Endometrial microvascular endothelial cells (primary cell): Measurements from ENCODE around the gene GPR150. TPM values are rescaled to one million over a fixed set of nuclear protein-coding genes. Genes with fewer than 3 reads are reported as not detected.
"Not testable (repeated sequence)": the region's sequence is repeated elsewhere in the genome, so short reads cannot be mapped to it uniquely, and the experiment has no call there.

Source experiments
- in situ Hi-C: cut with HindIII; loops from 2 replicates; pipeline ENCODE4 v1.10.0; 2017; ENCODE audit warnings: low sequenced_read_pairs, low pct_unique_long_range_greater_than_20kb; ENCODE audit errors: inconsistent ontology term
- total RNA-seq: library from RNA; depleted of rRNA; stranded (reverse); fragments of >200 nt; gene quantifications from one replicate; pipeline ENCODE4 v1.2.3, GENCODE V29; 2015; ENCODE audit errors: inconsistent ontology term

Gene GPR150
- total RNA-seq, 1 donor from 2014 or later: 0.84 TPM

- in situ Hi-C loops: not testable (repeated sequence)
Measured at GRCh38 chr5:95646226-95646568, 26.3 kb downstream of the GPR150 start.

DNA sequence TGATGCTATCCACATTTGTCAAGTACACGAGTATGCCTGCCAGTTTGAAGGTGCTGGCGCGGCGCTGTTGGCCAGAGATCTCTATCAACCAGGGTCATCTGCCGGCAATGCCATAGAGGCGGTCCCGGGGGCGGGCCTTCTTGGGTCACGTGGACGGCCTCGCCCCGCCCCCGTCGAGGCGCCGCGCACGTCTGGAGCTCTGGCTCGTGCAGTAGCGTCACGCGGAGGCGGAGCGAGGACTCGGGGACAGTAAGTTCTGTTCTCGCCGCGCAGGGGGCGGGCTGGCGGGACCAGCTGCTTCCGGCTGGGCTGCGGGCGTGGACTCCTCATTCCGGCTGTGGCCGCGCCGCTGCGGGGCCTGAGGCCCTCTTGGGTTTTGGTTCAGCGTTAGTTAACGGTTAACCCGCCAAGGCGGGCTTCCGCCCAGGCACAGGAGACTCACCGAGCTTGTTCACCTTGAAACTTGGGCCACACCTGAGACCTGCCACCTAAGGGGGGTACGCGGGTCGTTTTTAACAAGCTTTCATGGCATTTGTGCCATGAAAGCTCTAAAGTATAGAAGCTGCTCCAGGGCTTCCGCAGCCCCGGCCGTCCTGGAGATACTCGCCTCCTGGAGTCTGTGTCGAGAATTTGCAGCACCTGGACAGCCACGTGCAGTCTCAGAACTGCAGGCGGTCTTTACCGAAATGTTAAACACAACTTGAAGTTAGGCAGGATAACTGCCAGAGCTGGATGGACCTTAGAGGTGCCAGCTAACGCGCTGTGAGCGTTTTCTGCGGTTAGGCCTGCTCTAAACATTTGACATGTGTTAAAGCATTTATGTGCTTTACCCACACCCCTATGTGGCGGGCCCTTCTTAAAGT is 26.9 kb downstream of the GPR150 start, which contains the start of gene RFESD:
TSS of gene RFESD (plus strand) at position 209 of the 863 bp plus-strand sequence. CDS start 5,495 bp downstream, outside the sequence.
- in situ Hi-C loops: no loop called here

- in situ Hi-C loops: no loop called here
Measured at GRCh38 chr5:95647886-95648860, 28.3 kb downstream of the GPR150 start.

DNA sequence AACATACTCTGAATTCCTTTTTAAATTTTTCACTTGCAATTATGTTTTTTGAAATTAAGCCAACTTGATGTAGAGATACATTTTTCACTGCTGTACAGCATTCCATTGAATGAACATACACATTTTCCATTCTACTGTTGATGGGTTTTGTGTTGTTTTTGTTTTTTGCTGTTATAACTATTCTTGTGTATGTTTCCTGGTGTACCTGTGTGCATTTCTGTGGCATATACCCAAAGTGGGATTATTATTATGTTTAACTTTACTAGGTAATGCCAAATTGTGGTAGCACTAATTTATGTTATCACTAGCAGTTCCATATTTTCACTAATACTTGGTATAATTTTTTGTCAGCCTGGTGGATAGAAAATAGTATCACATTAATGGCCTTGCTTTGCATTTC is 29.4 kb downstream of the GPR150 start:
- in situ Hi-C loops: no loop called here

DNA sequence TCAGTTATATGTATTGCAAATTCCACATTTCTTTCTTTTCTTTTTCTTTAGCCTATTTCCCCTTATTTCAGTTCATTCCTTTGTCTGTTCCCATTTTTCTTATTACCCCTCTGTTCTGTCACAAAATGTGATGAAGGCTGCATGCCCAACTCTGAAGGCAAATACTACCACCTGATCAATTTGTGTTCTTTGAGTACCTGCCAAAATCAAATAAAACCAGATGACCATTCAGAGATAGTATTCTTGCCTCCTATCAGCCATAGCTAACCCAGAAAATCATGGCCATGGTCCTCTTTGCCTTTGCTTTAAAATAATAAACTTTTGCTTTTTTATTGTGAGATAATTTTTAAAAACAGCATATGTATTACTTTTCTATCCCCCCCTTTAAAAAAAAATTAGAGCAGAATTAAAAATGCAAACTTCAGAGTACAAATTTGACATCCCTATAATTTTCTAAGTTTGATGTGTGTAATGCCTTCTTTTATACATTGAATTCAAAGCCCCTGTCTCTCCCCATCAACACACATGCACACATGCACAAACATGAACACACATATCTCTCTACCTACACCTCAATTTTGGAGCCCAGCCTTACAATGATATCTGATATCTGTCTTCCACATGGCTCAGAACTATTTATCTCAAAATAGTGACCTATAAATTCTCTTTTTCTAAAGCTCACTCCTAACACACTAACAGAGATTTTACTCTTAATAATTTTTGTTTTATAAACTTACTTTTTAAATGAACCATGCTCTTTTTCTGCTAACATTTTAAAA is 30.1 kb downstream of the GPR150 start:
- in situ Hi-C loops: loop anchor here (25.0 kb wide), 2 partner anchors 187 to 687 kb away; no protein-coding TSS in a partner anchor

DNA sequence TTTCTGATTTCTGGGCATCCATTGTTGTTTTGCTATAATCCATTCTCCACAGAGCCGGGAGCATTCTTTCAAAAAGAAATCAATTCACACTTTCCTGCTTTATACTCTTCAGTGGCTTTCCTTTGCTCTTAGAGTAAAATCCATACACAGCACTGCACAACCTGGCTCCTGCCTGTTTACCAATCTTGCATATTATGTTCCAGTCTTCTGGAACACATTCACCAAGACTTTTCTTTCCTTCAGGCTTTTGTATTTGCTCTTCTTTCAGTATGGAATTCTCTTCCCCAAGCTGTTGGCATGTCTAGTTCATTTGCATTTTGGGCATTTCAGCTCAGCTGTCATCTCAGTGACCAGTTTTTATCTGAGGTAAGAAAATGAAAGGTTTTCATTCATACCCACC is 33.0 kb downstream of the GPR150 start:
- in situ Hi-C loops: loop anchor here (25.0 kb wide), 2 partner anchors 184 to 684 kb away; no protein-coding TSS in a partner anchor

GRCh38 chr5:95654196-95654595 is 34.3 kb downstream of the GPR150 start:
- in situ Hi-C loops: loop anchor here (25.0 kb wide), 2 partner anchors 183 to 683 kb away; no protein-coding TSS in a partner anchor

DNA sequence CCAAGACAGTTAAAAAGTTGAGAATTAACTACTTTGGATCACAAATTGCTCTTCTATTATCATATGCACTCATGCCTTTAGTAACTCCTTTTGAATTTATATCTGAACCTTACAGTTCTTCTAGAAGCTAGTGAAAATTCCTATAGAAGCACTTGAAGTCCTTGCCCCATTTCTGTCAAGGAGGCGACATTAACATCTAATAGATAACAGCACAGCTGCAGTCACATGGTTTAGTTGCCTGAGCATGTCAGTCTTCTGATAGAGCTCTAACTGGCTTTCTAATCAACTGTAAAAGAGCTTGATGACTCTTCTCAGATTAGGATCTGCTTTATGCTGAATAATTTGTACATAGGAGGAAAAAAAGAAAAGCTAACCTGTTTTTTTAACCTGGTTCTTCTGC is 35.7 kb downstream of the GPR150 start:
- in situ Hi-C loops: loop anchor here (25.0 kb wide), 2 partner anchors 182 to 682 kb away; no protein-coding TSS in a partner anchor

- in situ Hi-C loops: loop anchor here (10.0 to 25.0 kb wide), 3 partner anchors 65 to 677 kb away; no protein-coding TSS in a partner anchor
Measured at GRCh38 chr5:95660060-95660459, 40.2 kb downstream of the GPR150 start.

- in situ Hi-C loops: loop anchor here (10.0 to 25.0 kb wide), 3 partner anchors 62 to 674 kb away; no protein-coding TSS in a partner anchor
Measured at GRCh38 chr5:95662946-95663345, 43.1 kb downstream of the GPR150 start.

DNA sequence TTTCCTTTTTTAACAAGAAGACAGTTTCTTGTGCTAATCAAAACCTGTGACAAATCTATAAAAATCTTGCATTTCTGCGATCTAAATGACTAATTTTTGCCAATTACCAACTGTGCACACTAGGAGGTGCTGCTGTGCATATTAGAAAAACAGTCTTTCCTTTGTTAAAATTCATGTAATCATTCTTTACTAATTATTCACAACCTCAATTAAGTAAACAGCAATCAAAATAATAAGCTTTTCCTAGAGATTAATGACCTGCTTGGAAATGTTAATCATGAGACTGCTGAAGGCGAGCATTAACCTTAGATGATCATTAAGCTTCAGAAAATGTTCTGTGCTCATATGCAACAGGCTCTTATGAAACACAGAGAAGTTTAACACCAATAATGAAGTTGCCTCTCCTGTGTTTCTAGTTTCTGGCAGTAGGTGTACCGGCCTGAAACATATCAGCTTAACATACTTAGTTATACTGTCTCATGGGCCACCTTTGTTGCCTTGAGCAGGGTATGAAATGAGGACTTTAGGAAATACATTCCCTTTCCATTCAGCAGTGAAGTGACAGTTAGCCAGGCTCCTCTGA is 44.4 kb downstream of the GPR150 start:
- in situ Hi-C loops: loop anchor here (10.0 to 25.0 kb wide), 3 partner anchors 61 to 673 kb away; no protein-coding TSS in a partner anchor

DNA sequence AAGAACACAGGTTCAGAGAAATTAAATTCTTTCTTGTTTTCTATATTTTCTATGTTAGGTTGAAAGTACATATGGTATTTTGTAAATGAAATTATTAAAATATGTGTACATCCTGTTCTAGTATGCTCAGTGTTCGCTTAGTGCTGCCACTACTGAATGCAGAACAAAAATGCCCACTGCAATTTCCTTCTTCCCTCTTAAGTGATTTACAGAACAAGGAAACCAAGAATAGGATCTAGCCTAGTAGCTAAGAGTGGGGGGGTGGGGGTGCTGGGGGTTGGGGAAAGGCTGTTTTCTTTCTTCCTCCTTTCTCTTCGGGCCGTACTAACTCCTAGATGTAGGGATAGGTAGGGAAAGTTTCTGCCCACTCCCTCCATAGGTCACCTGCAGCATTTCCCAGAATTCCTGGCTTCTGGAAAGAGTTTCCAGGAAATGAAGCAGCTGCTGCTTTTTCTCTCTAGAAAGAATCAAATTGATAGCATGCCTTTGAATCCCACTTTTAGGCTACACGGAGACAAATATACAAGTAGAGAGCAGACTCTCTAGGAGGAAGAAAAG is 47.3 kb downstream of the GPR150 start:
- in situ Hi-C loops: loop anchor here (10.0 to 25.0 kb wide), 3 partner anchors 58 to 670 kb away; no protein-coding TSS in a partner anchor

- in situ Hi-C loops: loop anchor here (10.0 to 25.0 kb wide), 3 partner anchors 57 to 670 kb away; no protein-coding TSS in a partner anchor
Measured at GRCh38 chr5:95667678-95668077, 47.8 kb downstream of the GPR150 start.

DNA sequence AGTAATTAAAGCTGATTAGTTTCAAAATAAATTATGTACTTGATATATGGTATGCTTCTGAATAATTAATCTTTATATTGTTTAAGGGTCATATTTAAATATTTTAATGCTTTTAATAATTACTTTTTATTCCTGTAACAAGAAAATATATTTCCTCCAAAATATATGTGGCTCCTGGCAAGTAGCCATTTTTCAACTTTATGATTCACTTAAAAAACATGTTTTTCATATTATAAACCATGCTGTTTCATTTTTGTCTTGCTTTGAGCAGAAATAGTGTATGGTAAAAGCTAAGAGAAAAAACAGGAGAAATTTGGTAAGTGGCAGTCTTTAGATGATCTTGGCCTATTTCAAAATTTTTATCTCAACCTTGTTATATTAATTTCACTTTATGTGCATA is 48.3 kb downstream of the GPR150 start:
- in situ Hi-C loops: loop anchor here (10.0 to 25.0 kb wide), 3 partner anchors 57 to 669 kb away; no protein-coding TSS in a partner anchor

- in situ Hi-C loops: loop anchor here (10.0 to 25.0 kb wide), 3 partner anchors 56 to 669 kb away; no protein-coding TSS in a partner anchor
Measured at GRCh38 chr5:95668728-95669127, 48.8 kb downstream of the GPR150 start.

GRCh38 chr5:95669540-95669939 is 49.7 kb downstream of the GPR150 start:
- in situ Hi-C loops: loop anchor here (10.0 to 25.0 kb wide), 3 partner anchors 55 to 668 kb away; no protein-coding TSS in a partner anchor

DNA sequence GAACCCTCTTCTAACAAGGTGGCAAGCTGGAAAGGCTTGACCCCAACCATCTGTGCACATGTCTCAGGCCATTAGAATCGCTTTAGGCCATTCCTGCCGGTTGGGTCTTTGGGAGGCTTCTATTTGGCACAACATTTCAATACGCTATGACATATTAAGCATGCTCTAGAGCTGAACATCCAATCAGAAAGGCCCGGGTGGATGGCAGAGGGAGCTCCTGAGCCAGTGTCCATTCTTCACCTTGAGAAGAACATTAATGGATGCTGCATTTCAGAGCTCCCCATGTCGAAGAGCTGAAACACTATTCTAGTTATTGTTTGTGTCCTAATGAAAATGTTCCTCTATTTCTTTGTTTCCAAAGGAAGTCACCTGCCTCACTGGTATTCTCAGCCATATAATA is 50.1 kb downstream of the GPR150 start:
- in situ Hi-C loops: loop anchor here (10.0 to 25.0 kb wide), 3 partner anchors 55 to 667 kb away; no protein-coding TSS in a partner anchor
